Kidney (tissue), 14 donors: Measurements from ENCODE around the gene TMX4. TPM values are rescaled to one million over a fixed set of nuclear protein-coding genes. Genes with fewer than 3 reads are reported as not detected.

ENCODE experiments used
- DNase-seq, 5 donors: peaks; one replicate each; pipeline ENCODE4 v3.0.0-alpha.2; 2013 to 2020
- FAIRE-seq: peaks from 2 replicates; lab custom pipeline; 2012; peaks lifted over from hg19 to GRCh38; lab: Jason Lieb, UNC
- H3K27ac ChIP-seq, 2 donors: one replicate each; pipeline ENCODE4 v1.7.0; 2013; ENCODE audit warnings: low read depth in 2 of 2, low read length in 2 of 2, inconsistent platforms in 1 of 2
- H3K27me3 ChIP-seq: one replicate; pipeline ENCODE4 v1.7.1; 2013; ENCODE audit warnings: low read length, inconsistent platforms; ENCODE audit not compliant: control insufficient read depth, insufficient read depth
- H3K36me3 ChIP-seq, 3 donors: one replicate each; pipeline versions ENCODE4 v1.7.0 to v1.7.1; 2013; ENCODE audit warnings: low read length in 3 of 3, control low read depth in 1 of 3, inconsistent platforms in 1 of 3; ENCODE audit not compliant: insufficient read depth in 3 of 3, control insufficient read depth in 2 of 3
- H3K4me1 ChIP-seq, 3 donors: one replicate each; pipeline versions ENCODE4 v1.7.0 to v1.7.1; 2013; ENCODE audit warnings: low read length in 3 of 3, inconsistent platforms in 1 of 3, low read depth in 1 of 3; ENCODE audit not compliant: control insufficient read depth in 2 of 3, insufficient read depth in 2 of 3
- H3K4me3 ChIP-seq, 3 donors: one replicate each; pipeline versions ENCODE4 v1.7.0 to v1.8.1; 2013; ENCODE audit warnings: low read length in 3 of 3, control low read depth in 1 of 3, inconsistent platforms in 1 of 3
- H3K9ac ChIP-seq, 3 donors: one replicate each; pipeline versions ENCODE4 v1.7.0 to v1.7.1; 2013; ENCODE audit warnings: low read length in 3 of 3, control low read depth in 1 of 3, inconsistent platforms in 1 of 3
- H3K9me3 ChIP-seq, 3 donors: one replicate each; pipeline versions ENCODE4 v1.7.0 to v1.7.1; 2013; ENCODE audit warnings: low read length in 3 of 3, control low read depth in 1 of 3, inconsistent platforms in 1 of 3; ENCODE audit not compliant: control insufficient read depth in 2 of 3, insufficient read depth in 1 of 3
- CTCF ChIP-seq: IDR thresholded peaks from 3 replicates; pipeline ENCODE4 v1.5.1; 2012; ENCODE audit warnings: mild to moderate bottlenecking, moderate library complexity, borderline replicate concordance; ENCODE audit not compliant: insufficient read depth; ENCODE audit errors: extremely low read depth
- intact Hi-C: fragments of 100-400 bp; cut with DNase I; formaldehyde crosslinking; loops from one replicate; pipeline ENCODE4 v1.11.1; 2022
- polyA plus RNA-seq: library from polyadenylated mRNA; stranded (reverse); fragments of 350-450 nt; fragmentation: Illumina TruSeq; extraction: RNeasy Lipid Tissue Mini Kit (QIAGEN cat#74804); gene quantifications from one replicate; pipeline ENCODE4 v1.2.3, GENCODE V29; 2014; ENCODE audit warnings: low read depth, low replicate concordance; ENCODE audit not compliant: insufficient read depth
- total RNA-seq: library from RNA; stranded (reverse); fragmentation: NEBNext Ultra II Directional; extraction: Animal tissue kit (Norgen Biotek cat#: 25700); gene quantifications from one replicate; pipeline ENCODE4 v1.2.1, GENCODE V29; 2021
- donor health status: control.
- donor health status: control.
- donor health status: control.
- donor health status: control.
- donor health status: control.
- donor health status: DM: yes; HTN: yes; CAD: no.
- donor health status: Normal renal cell carcinoma (clear cell type).

The TMX4 gene
- total and polyA plus RNA-seq, 2 donors from 2014 or later = 20.7 to 90.8 TPM

GRCh38 chr20:7935027-7935551, 84.5 kb downstream of the TMX4 start:
- Histone ChIP-seq H3K9ac (no peak overlapping the region), H3K4me1 (no peaks in the 10 kb centered on the region), H3K9me3 (no peaks in the 10 kb centered on the region), H3K27me3 (no peaks in the 10 kb centered on the region), H3K36me3 (no peaks in the 10 kb centered on the region), H3K4me3 (no peak overlapping the region), H3K27ac (no peak overlapping the region)
- no peak for TF ChIP-seq CTCF
- intact Hi-C loops = no loop called here
- DNase-seq (no peak), FAIRE-seq (no peak)

GRCh38 chr20:7933346-7933745, 86.2 kb downstream of the TMX4 start:
- DNase-seq (no peak), FAIRE-seq (no peak)
- Histone ChIP-seq H3K27me3 (no peaks in the 10 kb centered on the region), H3K36me3 (no peaks in the 10 kb centered on the region), H3K9ac (no peak overlapping the region), H3K27ac (no peak overlapping the region), H3K4me3 (no peak overlapping the region), H3K9me3 (no peaks in the 10 kb centered on the region), H3K4me1 (no peaks in the 10 kb centered on the region)
- TF ChIP-seq CTCF = no peak
- intact Hi-C loops = no loop called here

GRCh38 chr20:7930343-7930742, 89.2 kb downstream of the TMX4 start:
- Histone ChIP-seq H3K4me3 (no peak overlapping the region), H3K27ac (no peak overlapping the region), H3K9me3 (no peaks in the 10 kb centered on the region), H3K4me1 (no peaks in the 10 kb centered on the region), H3K27me3 (no peaks in the 10 kb centered on the region), H3K9ac (no peak overlapping the region), H3K36me3 (no peaks in the 10 kb centered on the region)
- no peak for DNase-seq
- no peak for FAIRE-seq
- intact Hi-C loops = no loop called here
- no peak for TF ChIP-seq CTCF

Other genes starting within 250 kb of the TMX4 start
- not detected for gene HAO1, start 79.3 kb downstream of the TMX4 start, total RNA-seq
- 0.86 TPM for gene HAO1, start 79.3 kb downstream of the TMX4 start, polyA plus RNA-seq
- gene PLCB1, start 112.5 kb upstream of the TMX4 start, total RNA-seq = 107 TPM
- gene PLCB1, start 112.5 kb upstream of the TMX4 start, polyA plus RNA-seq = 9.4 TPM